Fibroblast of the aortic adventitia (primary cell): ENCODE results near the gene WDR88. TPM values are rescaled to one million over a fixed set of nuclear protein-coding genes. Genes with fewer than 3 reads are reported as not detected.
A peak's percentile ranks its signal among the peaks of the same experiment; 100 is the strongest.

Experiments used
- DNase-seq: peaks from one replicate; pipeline ENCODE4 v3.0.0-alpha.2; 2010; ENCODE audit warnings: low read depth
- H3K4me3 ChIP-seq: 2 replicates; pipeline ENCODE4 v1.5.1; 2011; ENCODE audit warnings: low read depth, mild to moderate bottlenecking, control low read depth, low read length, moderate library complexity
- CTCF ChIP-seq: IDR thresholded peaks from 2 replicates; pipeline ENCODE4 v1.5.1; 2011; ENCODE audit warnings: mild to moderate bottlenecking, low read length, control low read depth, inconsistent platforms; ENCODE audit not compliant: insufficient read depth
- total RNA-seq: library from RNA; depleted of rRNA; stranded (reverse); fragments of >200 nt; gene quantifications from 2 replicates; pipeline ENCODE4 v1.2.3, GENCODE V29; 2012; ENCODE audit warnings: low replicate concordance

WDR88 gene
- total RNA-seq, 1 donor, result not detected

DNA sequence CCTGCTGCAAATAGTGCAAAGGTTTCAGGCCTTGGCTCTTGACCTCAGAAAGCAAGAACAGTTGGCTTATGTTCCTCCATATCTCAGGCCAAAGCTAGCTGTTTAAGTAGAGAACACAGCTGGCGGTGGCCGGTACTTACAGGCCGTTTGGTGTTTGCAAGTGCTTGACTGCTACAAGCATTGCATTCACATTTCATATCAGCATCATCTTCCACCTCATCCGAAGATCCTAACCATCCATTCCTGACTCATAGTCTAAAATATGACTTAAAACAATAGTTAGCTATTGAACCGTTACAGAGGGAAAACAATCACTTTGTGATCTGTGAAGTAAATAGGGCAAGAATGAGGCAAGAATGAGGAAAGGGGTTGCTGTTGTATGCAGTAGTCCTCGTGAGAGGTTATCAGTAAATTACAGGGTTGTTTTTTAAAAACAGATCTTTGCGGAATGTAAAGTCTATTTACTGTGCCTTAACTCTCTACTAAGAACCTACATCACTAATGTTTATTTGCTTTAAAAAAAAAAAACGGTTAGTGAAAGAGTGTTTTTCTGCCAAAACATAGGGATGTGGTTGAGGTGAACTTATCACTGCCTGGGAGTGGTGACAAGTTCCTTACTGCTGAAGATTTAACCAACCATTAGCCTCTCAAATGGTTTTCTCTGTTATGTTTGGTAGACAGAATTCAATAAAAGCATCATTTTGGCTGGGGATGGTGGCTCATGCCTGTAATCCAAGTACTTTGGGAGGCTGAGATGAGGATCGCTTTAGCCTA lies 21.6 kb upstream of the WDR88 start:
- no peak overlapping the region for H3K4me3 ChIP-seq
- DNase-seq, result peak; percentile 91
- TF ChIP-seq CTCF, result no peak

- H3K4me3 ChIP-seq, result no peak overlapping the region
- TF ChIP-seq CTCF, result no peak
- no peak for DNase-seq
These were observed 20.3 kb upstream of the WDR88 start for GRCh38 chr19:33111587-33111986.

- no peak for TF ChIP-seq CTCF
- no peak overlapping the region for H3K4me3 ChIP-seq
- no peak for DNase-seq
These were observed 17.6 kb upstream of the WDR88 start for GRCh38 chr19:33114312-33114711.

GRCh38 chr19:33117501-33117900 lies 14.4 kb upstream of the WDR88 start:
- H3K4me3 ChIP-seq, result no peak overlapping the region
- DNase-seq, result no peak
- TF ChIP-seq CTCF, result no peak

- no peak overlapping the region for H3K4me3 ChIP-seq
- DNase-seq, result no peak
- no peak for TF ChIP-seq CTCF
These were observed 13.3 kb upstream of the WDR88 start for GRCh38 chr19:33118643-33119042.

DNA sequence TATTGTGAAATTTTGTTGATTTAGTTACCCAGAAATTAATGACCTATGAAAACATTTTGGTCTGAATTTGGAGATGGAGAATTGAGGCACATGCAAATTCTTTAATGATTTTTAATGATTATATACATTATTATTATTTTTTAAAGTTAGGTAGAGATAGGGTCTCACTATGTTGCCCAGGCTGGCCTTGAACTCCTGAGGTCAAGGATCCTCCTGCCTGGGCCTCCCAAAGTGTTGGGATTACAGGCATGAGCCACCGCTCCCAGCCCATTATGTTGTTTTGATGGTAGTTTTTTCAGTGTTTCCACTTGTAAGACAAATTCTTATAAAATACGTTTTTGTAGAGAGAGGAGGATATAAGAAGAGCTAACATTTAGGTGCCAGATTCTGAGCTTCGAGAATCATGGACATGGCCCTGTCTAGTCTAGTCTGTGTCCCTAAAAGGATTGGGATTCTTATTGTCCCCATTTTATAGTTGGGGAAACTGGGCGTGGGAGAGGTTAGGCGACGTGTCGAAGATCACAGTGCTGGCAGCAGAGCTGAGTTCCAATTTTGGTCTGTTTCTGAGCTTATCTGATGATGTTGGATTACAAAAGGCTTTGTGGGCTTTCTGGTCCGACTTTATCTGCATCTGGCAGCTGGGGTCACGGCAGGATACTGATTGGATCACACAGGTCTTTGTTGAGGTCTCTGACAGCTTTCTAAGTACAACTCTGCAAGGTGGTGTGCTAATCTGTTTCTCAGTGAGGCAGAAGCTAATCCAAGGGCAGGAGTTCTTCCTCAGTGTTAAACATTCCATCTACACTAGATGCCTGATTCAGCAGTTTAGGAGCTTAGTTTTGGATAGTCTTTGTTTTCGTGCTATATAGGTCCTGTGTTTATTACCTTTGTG lies 7.5 kb upstream of the WDR88 start:
- TF ChIP-seq CTCF, result no peak
- no peak for DNase-seq
- no peak overlapping the region for H3K4me3 ChIP-seq
